ENCODE results near the gene PKNOX1.

GRCh38 chr21:42931560-42932235 lies 42.7 kb upstream of the PKNOX1 start:
- no peak for TF ChIP-seq CTCF (IDR thresholded peaks at IDR 0.05)
- TF ChIP-seq POLR2A (IDR thresholded peaks at IDR 0.05) = no peak

Measured in esophagus squamous epithelium (tissue), 4 donors.